Central memory CD8-positive, alpha-beta T cell (primary cell): Measurements from ENCODE around the gene TRAFD1.
"Not testable (repeated sequence)": the region's sequence is repeated elsewhere in the genome, so short reads cannot be mapped to it uniquely, and the experiment has no call there.

Experiments
- ATAC-seq: fragments of 150-1000 bp; cut with Tn5 transposase; replicated peaks from 2 replicates; pipeline ENCODE4 v1.10.0; 2022; ENCODE audit warnings: mild to moderate bottlenecking, moderate FRiP score, moderate number of reproducible peaks; ENCODE audit not compliant: poor library complexity, severe bottlenecking; ENCODE audit errors: extremely low read depth
- DNase-seq, 2 donors: peaks; one replicate each; pipeline ENCODE4 v3.0.0; 2021; ENCODE audit warnings: low spot score in 2 of 2
- H3K27ac Mint-ChIP-seq: one replicate; pipeline ENCODE4 v1.8.0; 2022; ENCODE audit warnings: low read depth, mild to moderate bottlenecking, moderate library complexity, mixed read lengths
- H3K27me3 Mint-ChIP-seq: one replicate; pipeline ENCODE4 v1.8.0; 2022; ENCODE audit warnings: mixed read lengths
- H3K36me3 Mint-ChIP-seq: one replicate; pipeline ENCODE4 v1.8.0; 2022; ENCODE audit warnings: mild to moderate bottlenecking, moderate library complexity, mixed read lengths; ENCODE audit not compliant: insufficient read depth
- H3K4me1 Mint-ChIP-seq: one replicate; pipeline ENCODE4 v1.8.0; 2022; ENCODE audit warnings: mixed read lengths
- H3K4me3 Mint-ChIP-seq: one replicate; pipeline ENCODE4 v1.8.0; 2022; ENCODE audit warnings: mild to moderate bottlenecking, moderate library complexity, mixed read lengths
- H3K9me3 Mint-ChIP-seq: one replicate; pipeline ENCODE4 v1.8.0; 2022; ENCODE audit warnings: mixed read lengths

Gene TRAFD1, protein sequence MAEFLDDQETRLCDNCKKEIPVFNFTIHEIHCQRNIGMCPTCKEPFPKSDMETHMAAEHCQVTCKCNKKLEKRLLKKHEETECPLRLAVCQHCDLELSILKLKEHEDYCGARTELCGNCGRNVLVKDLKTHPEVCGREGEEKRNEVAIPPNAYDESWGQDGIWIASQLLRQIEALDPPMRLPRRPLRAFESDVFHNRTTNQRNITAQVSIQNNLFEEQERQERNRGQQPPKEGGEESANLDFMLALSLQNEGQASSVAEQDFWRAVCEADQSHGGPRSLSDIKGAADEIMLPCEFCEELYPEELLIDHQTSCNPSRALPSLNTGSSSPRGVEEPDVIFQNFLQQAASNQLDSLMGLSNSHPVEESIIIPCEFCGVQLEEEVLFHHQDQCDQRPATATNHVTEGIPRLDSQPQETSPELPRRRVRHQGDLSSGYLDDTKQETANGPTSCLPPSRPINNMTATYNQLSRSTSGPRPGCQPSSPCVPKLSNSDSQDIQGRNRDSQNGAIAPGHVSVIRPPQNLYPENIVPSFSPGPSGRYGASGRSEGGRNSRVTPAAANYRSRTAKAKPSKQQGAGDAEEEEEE

DNA sequence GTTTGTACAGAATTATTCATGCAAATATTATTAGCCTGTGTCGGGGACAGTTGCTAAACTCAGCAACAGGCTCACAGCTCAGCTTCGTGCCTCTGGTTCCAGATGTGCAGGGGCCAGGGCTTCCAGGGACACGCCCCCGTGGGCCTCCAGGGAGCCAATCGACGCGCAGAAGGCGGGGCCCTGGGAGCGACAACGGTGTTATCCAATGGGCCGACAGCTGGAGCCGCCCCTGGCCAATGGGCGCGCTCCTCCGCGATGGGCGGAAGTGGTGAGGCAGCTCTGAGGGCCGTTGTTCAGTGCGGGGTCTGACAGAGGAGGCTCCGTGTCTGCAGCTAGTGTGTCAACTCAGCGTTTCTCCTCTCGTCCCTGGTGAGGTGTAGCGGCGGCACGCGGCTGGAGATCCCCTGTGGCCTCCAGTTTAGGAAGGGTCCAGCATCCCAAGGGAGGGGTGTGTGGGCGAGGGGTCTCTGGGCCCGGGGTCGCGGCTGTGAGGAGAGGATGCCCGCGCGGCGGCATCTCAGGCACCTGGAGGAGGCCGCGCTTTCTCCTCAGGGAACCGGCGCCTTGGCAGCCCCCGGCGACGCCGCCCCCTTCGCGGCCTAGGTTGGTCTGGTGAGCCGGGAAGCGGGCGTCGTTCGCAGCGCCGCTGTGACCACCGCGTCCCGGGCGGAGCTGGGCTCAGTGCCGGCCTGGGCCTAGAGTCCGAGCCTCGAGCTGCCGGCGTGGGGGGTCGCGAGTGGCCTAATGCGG lies at the start of gene TRAFD1:
TRAFD1 (plus strand) TSS at position 311 of the 750 bp plus-strand sequence. CDS start 4,963 bp downstream, outside the sequence.
- ATAC-seq = peak; percentile 100
- peak within 1 kb of the TSS; percentile 90 for H3K27ac Mint-ChIP-seq
- peaks cover 8% of the 10 kb centered on the region for H3K27me3 Mint-ChIP-seq
- DNase-seq = peak; percentile 94 to 98
- H3K4me3 Mint-ChIP-seq = peak within 1 kb of the TSS; percentile 71
- peaks cover 6% of the 10 kb centered on the region for H3K36me3 Mint-ChIP-seq
- H3K9me3 Mint-ChIP-seq = no peaks in the 10 kb centered on the region
- H3K4me1 Mint-ChIP-seq = peaks cover 30% of the 10 kb centered on the region

DNA sequence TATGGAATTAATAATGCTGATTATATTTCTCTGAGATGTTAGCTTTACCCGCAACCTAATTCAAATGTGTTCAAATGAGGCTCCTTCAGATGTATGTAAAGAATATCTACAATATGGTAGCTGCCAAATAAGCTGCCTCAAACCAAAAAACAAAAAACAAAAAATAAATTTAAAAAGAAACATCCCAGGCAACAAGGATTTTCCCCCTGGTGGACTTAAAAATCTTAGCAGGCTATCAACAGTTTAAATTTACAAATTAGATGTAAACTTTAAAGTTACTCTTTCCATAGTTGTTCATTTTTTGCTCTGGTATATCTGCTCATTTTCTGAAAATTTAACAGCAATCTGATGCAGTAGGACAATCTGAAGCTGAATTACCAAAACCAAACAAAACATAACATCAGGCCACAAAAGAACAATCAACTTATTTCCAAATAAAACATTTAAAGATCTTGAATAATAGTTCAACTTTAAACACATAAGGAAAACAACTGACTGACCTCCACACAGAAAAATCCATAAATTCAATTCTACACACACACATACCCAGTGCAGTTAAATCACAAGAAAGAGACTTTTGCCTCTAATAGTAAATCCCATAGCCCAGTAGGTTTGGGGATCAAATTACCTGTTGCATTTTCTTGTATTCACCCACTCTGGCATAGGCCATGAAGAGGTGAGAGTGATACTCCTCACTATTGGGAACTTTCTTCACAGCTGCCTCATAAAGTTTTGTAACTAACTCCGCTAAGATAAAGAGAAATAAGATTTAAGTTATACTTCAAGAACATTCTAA lies 38.1 kb upstream of the TRAFD1 start:
- DNase-seq (no peak), ATAC-seq (no peak)
- Mint-ChIP-seq H3K4me1 (peaks cover 6% of the 10 kb centered on the region), H3K9me3 (no peaks in the 10 kb centered on the region), H3K36me3 (peaks cover 61% of the 10 kb centered on the region), H3K4me3 (no peak overlapping the region), H3K27ac (no peak overlapping the region), H3K27me3 (no peaks in the 10 kb centered on the region)

DNA sequence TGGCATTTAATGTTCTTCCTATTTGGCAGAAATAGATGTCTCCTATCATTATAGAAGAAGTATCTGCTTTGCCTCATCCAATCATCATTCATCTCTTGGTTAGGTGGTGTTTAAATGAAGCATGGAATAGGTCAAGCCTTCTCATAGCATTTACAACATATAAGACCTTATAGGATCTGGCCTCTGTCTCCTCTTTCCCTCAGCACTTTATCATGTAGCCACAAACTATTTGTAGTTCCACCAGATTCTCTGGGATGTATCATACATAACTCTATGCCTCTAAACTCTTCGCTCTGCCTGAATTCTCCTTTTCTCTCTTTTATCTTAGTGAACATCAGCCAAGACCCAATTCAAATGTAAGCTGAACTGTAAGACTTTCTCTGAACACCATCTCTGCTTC lies 37.5 kb upstream of the TRAFD1 start:
- Mint-ChIP-seq H3K27ac (no peak overlapping the region), H3K4me3 (no peak overlapping the region), H3K27me3 (no peaks in the 10 kb centered on the region), H3K4me1 (peaks cover 6% of the 10 kb centered on the region), H3K36me3 (peaks cover 63% of the 10 kb centered on the region), H3K9me3 (no peaks in the 10 kb centered on the region)
- DNase-seq (no peak), ATAC-seq (no peak)

DNA sequence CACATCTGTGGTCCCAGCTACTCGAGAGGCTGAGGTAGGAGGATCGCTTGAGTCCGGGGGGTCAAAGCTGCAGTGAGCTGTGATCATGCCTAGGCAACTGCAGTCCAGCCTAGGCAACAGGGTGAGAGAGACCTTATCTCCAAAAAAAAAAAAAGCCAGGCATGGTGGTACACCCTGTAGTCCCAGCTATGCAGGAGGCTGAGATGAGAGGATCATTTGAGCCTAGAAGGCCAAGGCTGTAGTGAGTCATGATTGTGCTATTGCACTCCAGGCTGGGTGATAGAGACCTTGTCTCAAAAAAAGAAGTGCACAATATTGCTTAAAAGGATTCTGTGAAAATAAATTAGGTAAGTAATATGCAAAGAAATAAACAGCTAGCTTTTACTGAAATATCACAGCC lies 33.8 kb upstream of the TRAFD1 start:
- Mint-ChIP-seq H3K36me3 (peaks cover 43% of the 10 kb centered on the region), H3K27ac (no peak overlapping the region), H3K4me1 (peaks cover 15% of the 10 kb centered on the region), H3K27me3 (no peaks in the 10 kb centered on the region), H3K9me3 (no peaks in the 10 kb centered on the region), H3K4me3 (no peak overlapping the region)
- DNase-seq = no peak
- no peak for ATAC-seq

DNA sequence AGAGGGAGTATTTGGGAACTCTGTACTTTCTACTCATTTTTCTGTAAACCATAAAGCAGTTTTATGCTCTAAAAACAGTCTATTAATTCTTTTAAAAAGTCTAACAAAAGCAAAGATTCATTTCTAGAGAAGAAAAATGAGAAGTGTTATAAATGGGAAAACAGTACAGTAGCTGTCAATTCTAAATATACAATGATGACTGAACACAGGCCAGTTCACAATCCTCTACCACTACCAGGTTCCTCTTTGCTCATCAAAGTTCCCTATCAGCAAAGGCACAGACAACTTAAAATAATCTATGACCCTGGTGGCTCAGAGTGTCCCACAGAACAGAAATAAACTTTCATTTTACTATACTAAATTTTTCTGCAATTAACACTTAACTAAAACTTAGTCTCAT lies 29.3 kb upstream of the TRAFD1 start:
- H3K27me3 Mint-ChIP-seq = no peaks in the 10 kb centered on the region

DNA sequence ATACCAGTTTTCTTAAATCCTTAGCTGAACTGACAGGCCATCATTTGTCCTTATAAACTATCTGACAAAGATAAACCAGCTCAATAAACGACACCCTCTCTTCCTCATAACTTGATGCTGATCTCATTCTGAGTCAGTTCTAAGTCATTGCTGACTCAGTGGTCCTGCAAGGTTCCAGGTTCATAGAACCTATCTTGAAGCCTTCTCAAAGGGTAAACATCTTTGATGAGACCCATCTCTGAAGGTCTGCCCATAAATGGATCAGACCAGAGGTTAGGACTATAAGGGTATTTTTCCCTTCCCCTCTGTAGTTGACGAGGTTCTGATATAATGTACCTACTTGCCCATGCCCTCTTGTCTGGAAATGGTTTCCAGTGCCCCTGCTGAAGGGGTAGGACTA lies 28.7 kb upstream of the TRAFD1 start:
- ATAC-seq = no peak
- peak overlapping the region; percentile 24 for H3K27ac Mint-ChIP-seq
- peaks cover 28% of the 10 kb centered on the region for H3K4me1 Mint-ChIP-seq
- H3K27me3 Mint-ChIP-seq = no peaks in the 10 kb centered on the region
- DNase-seq = no peak
- H3K9me3 Mint-ChIP-seq = no peaks in the 10 kb centered on the region
- H3K4me3 Mint-ChIP-seq = no peak overlapping the region
- H3K36me3 Mint-ChIP-seq = peaks cover 37% of the 10 kb centered on the region

More for the DNA sequence above, 29.3 kb upstream of the TRAFD1 start:
- ATAC-seq = no peak
- Mint-ChIP-seq H3K9me3 (no peaks in the 10 kb centered on the region), H3K4me3 (no peak overlapping the region), H3K27ac (peak overlapping the region; percentile 24), H3K4me1 (peaks cover 24% of the 10 kb centered on the region), H3K36me3 (peaks cover 37% of the 10 kb centered on the region)
- DNase-seq = no peak

DNA sequence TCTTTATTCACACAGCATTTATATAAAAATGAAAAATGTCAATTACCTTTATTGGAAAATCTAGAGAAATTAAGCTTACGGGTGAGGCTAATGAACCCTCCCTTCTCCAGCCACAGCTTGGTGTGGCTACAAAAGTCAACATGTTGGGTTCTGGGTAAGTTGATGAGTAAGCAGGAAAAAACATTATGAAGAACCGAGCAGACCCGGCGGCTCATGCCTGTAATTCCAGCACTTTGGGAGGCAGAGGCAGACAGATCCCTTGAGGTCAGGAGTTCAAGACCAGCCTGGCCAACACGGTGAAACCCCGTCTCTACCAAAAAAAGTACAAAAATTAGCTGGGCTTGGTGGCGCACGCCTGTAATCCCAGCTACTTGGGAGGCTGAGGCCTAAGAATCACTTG lies 27.7 kb upstream of the TRAFD1 start:
- H3K9me3 Mint-ChIP-seq = no peaks in the 10 kb centered on the region
- no peak overlapping the region for H3K27ac Mint-ChIP-seq
- H3K4me3 Mint-ChIP-seq = no peak overlapping the region
- DNase-seq = no peak
- no peak for ATAC-seq
- H3K27me3 Mint-ChIP-seq = no peaks in the 10 kb centered on the region
- H3K36me3 Mint-ChIP-seq = peaks cover 30% of the 10 kb centered on the region
- peaks cover 28% of the 10 kb centered on the region for H3K4me1 Mint-ChIP-seq

DNA sequence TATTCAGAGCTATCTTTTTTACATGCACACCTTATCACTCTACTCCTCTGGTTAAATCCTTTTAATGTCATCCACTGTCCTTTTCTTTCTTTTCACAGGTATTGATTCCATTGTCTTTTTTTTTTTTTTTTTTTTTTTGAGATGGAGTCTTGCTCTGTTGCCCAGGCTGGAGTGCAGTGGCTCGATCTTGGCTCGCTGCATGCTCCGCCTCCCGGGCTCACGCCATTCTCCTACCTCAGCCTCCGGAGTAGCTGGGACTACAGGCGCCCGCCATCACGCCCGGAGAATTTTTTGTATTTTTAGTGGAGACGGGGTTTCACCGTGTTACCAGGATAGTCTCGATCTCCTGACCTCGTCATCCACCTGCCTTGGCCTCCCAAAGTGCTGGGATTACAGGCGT lies 24.9 kb upstream of the TRAFD1 start:
- Mint-ChIP-seq H3K4me1 (peaks cover 39% of the 10 kb centered on the region), H3K27ac (peak overlapping the region; percentile 19), H3K36me3 (peaks cover 31% of the 10 kb centered on the region)
- H3K27me3 Mint-ChIP-seq, DNase-seq, H3K4me3 Mint-ChIP-seq, ATAC-seq, H3K9me3 Mint-ChIP-seq: not testable (repeated sequence)

DNA sequence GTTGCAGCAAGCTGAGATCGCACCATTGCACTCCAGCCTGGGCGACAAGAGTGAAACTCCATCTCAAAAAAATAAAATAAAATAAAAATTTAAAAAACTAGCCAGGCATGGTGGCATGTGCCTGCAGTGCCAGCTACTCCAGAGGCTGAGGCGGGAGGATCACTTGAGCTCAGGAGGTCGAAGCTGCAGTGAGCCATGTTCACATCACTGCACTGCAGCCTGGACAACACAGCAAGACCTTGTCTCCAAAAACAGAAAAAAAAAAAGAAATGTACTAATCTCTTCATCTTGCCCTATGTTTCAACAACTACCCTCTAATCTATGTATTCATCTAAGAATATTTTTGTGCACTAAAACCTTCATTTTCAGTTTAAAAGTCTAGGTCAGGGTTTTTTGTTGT lies 23.2 kb upstream of the TRAFD1 start:
- H3K27ac Mint-ChIP-seq = no peak overlapping the region
- H3K27me3 Mint-ChIP-seq = no peaks in the 10 kb centered on the region
- no peak for DNase-seq
- H3K4me3 Mint-ChIP-seq = no peak overlapping the region
- no peak for ATAC-seq
- no peaks in the 10 kb centered on the region for H3K9me3 Mint-ChIP-seq
- H3K36me3 Mint-ChIP-seq = peaks cover 26% of the 10 kb centered on the region
- peaks cover 39% of the 10 kb centered on the region for H3K4me1 Mint-ChIP-seq

DNA sequence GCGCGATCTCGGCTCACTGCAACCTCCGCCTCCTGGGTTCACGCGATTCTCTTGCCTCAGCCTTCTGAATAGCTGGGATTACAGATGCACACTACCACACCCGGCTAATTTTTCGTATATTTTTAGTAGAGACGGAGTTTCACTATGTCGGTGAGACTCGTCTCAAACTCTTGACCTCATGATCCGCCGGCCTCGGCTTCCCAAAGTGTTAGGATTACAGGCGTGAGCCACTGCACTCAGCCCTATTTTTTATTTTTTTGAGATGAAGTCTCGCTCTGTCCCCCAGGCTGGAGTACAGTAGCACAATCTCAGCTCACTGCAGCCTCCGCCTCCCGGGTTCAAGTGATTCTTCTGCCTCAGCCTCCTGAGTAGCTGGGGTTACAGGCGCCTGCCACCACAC lies 22.6 kb upstream of the TRAFD1 start:
- Mint-ChIP-seq H3K36me3 (peaks cover 29% of the 10 kb centered on the region), H3K4me1 (peaks cover 45% of the 10 kb centered on the region)
- not testable (repeated sequence) for H3K27me3 Mint-ChIP-seq, H3K4me3 Mint-ChIP-seq, H3K9me3 Mint-ChIP-seq, DNase-seq, H3K27ac Mint-ChIP-seq, ATAC-seq

DNA sequence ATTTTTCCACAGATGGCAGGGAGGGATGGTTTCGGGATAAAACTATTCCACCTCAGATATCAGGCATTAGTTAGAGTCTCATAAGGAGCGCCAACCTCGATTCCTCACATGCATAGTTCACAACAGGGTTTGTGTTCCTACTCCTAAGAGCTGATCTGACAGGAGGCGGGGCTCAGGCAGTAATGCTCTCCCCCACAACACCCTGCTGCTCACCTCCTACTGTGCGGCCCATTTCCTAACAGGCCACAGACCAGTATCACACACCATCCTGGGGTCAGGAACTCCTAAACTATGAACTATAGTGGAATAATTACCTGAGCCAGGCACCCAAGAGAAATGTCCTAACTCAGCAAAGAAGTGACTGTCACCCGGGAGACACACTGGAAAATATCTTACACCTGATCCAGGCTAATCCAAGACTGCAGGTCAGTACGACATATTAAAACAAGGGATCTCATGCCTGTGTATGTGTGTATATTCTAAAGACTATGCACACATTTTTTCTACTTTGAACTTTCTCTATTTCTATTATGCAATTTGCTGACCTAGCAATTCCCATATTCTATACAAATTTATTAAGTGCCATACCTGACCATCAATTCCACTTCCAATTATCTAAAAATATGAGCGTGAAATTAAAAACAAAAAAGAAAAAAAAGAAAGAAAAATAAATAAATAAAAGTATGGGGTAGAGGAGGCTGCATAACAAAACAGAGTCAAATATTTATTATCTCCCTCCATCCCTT lies 21.4 kb upstream of the TRAFD1 start:
- H3K4me1 Mint-ChIP-seq = peaks cover 51% of the 10 kb centered on the region
- no peak overlapping the region for H3K4me3 Mint-ChIP-seq
- no peaks in the 10 kb centered on the region for H3K9me3 Mint-ChIP-seq
- DNase-seq (no peak), ATAC-seq (no peak)
- peaks cover 28% of the 10 kb centered on the region for H3K36me3 Mint-ChIP-seq
- no peak overlapping the region for H3K27ac Mint-ChIP-seq
- no peaks in the 10 kb centered on the region for H3K27me3 Mint-ChIP-seq

DNA sequence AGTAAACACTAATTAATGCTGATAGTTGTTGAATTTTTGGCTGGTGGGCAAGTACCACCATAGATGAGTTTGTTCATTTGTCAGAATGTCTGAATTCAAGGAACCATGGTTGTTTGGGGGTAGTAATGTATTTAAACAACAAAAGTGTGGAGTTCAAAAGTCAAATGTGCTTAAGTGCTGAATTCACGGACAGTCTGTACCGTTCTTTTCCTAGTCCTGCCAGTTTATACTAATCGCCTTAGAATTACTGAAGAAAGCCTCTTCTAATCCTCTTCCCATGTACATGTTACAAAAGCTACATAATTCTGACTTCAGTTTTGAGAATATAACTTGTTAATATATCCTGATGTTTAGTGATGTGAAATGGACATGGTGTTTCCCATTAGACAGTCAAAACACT lies 19.5 kb upstream of the TRAFD1 start:
- peaks cover 20% of the 10 kb centered on the region for H3K36me3 Mint-ChIP-seq
- no peak for DNase-seq
- H3K4me1 Mint-ChIP-seq = peaks cover 44% of the 10 kb centered on the region
- H3K27me3 Mint-ChIP-seq = no peaks in the 10 kb centered on the region
- H3K27ac Mint-ChIP-seq = no peak overlapping the region
- no peaks in the 10 kb centered on the region for H3K9me3 Mint-ChIP-seq
- H3K4me3 Mint-ChIP-seq = no peak overlapping the region
- ATAC-seq = no peak
